Endothelial cell of umbilical vein (primary cell): ENCODE data around the gene FAHD1. TPM values are rescaled to one million over a fixed set of nuclear protein-coding genes. Genes with fewer than 3 reads are reported as not detected.
A peak's percentile ranks its signal among the peaks of the same experiment; 100 is the strongest.

Experiments used
- BruUV-seq: library from RNA; stranded (reverse); fragments of 400-500 nt; replicated peaks from 2 replicates; lab custom pipeline; 2021; lab: Mats Ljungman, UMichigan
- CTCF ChIA-PET: fragments of 300-600, 350-600 bp; sonication (Branson Sonifier 250); formaldehyde crosslinking; loops from one replicate; lab custom pipeline; 2021; ENCODE audit warnings: antibody characterized with exemption, inconsistent platforms; lab: Charles Lee
- POLR2A ChIA-PET: fragments of 300-600, 350-600 bp; sonication (Branson Sonifier 250); formaldehyde crosslinking; loops from one replicate; lab custom pipeline; 2021; ENCODE audit warnings: antibody characterized with exemption, inconsistent platforms; lab: Charles Lee
- DNase-seq: peaks from one replicate; pipeline ENCODE4 v3.0.0-alpha.2; 2011; ENCODE audit warnings: low read depth, low spot score
- FAIRE-seq: peaks from 2 replicates; lab custom pipeline; 2011; peaks lifted over from hg19 to GRCh38; lab: Jason Lieb, UNC
- H2AFZ ChIP-seq: 2 replicates; pipeline ENCODE4 v1.6.0; 2012; ENCODE audit warnings: low read depth, low read length, control low read depth, inconsistent platforms
- H3K27ac ChIP-seq: 2 replicates; pipeline ENCODE4 v1.5.1; 2011; ENCODE audit warnings: low read depth, mild to moderate bottlenecking, control low read depth, low read length, moderate library complexity; ENCODE audit not compliant: insufficient read depth
- H3K27me3 ChIP-seq, 2 experiments: 2 replicates each; pipeline versions ENCODE4 v1.6.0 to v1.6.1; 2011; ENCODE audit warnings: low read length in 2 of 2, mixed read lengths in 1 of 2; ENCODE audit not compliant: control insufficient read depth in 2 of 2, insufficient read depth in 2 of 2
- H3K36me3 ChIP-seq, 2 experiments: 2 replicates in 1 of 2; 3 replicates in 1 of 2; pipeline ENCODE4 v1.5.1; 2011; ENCODE audit warnings: low read length in 2 of 2, mild to moderate bottlenecking in 1 of 2, moderate library complexity in 1 of 2; ENCODE audit not compliant: control insufficient read depth in 2 of 2, insufficient read depth in 2 of 2; ENCODE audit errors: extremely low read depth in 1 of 2
- H3K4me1 ChIP-seq: 3 replicates; pipeline ENCODE4 v1.5.1; 2011; ENCODE audit warnings: mild to moderate bottlenecking, low read length; ENCODE audit not compliant: control insufficient read depth, insufficient read depth; ENCODE audit errors: extremely low read depth
- H3K4me2 ChIP-seq: 2 replicates; pipeline ENCODE4 v1.6.1; 2011; ENCODE audit warnings: low read length, control low read depth, mixed read lengths; ENCODE audit not compliant: insufficient read depth
- H3K4me3 ChIP-seq, 3 experiments: fragments of 200-600 bp in 1 of 3; sonication (generic), shearing (Covaris generic) in 1 of 3; replicated peaks in 1 of 3; 2 replicates each; pipeline ENCODE4 v1.5.1; 2011 to 2016; ENCODE audit warnings: control low read depth in 3 of 3, low read length in 3 of 3, mild to moderate bottlenecking in 2 of 3, inconsistent platforms in 1 of 3, low read depth in 1 of 3, moderate library complexity in 1 of 3; ENCODE audit not compliant: insufficient read depth in 1 of 3
- H3K79me2 ChIP-seq: 2 replicates; pipeline ENCODE4 v1.6.0; 2012; ENCODE audit warnings: low read length, inconsistent platforms; ENCODE audit not compliant: control insufficient read depth, insufficient read depth
- H3K9ac ChIP-seq: replicated peaks from 2 replicates; pipeline ENCODE3; 2011; ENCODE audit warnings: low read length, control low read depth; ENCODE audit not compliant: insufficient read depth; ENCODE audit errors: extremely low read depth
- H3K9me1 ChIP-seq: replicated peaks from 3 replicates; pipeline ENCODE4 v1.6.0; 2011; ENCODE audit warnings: mild to moderate bottlenecking, low read length; ENCODE audit not compliant: control insufficient read depth, insufficient read depth; ENCODE audit errors: extremely low read depth
- H3K9me3 ChIP-seq: replicated peaks from 2 replicates; pipeline ENCODE4 v1.5.1; 2012; ENCODE audit warnings: low read length, inconsistent platforms; ENCODE audit not compliant: control insufficient read depth, insufficient read depth
- H4K20me1 ChIP-seq: replicated peaks from 2 replicates; pipeline ENCODE3; 2011; ENCODE audit warnings: mild to moderate bottlenecking, low read length; ENCODE audit not compliant: control insufficient read depth, insufficient read depth; ENCODE audit errors: extremely low read depth
- EZH2 ChIP-seq: IDR thresholded peaks from 2 replicates; pipeline ENCODE4 v1.6.1; 2012; ENCODE audit warnings: borderline replicate concordance, low read depth, mild to moderate bottlenecking, moderate library complexity, low read length, inconsistent platforms; ENCODE audit not compliant: severe bottlenecking
- FOS ChIP-seq: IDR thresholded peaks from 2 replicates; pipeline ENCODE4 v1.6.1; 2011; ENCODE audit warnings: mild to moderate bottlenecking, low read length, moderate library complexity, borderline replicate concordance; ENCODE audit not compliant: insufficient read depth
- GATA2 ChIP-seq: IDR thresholded peaks from 2 replicates; pipeline ENCODE4 v1.7.0; 2011; ENCODE audit warnings: low read depth, mild to moderate bottlenecking, moderate library complexity, mixed read lengths, low read length; ENCODE audit not compliant: insufficient read length, insufficient read depth
- JUN ChIP-seq: IDR thresholded peaks from 2 replicates; pipeline ENCODE4 v1.6.1; 2011; ENCODE audit warnings: borderline replicate concordance, low read depth; ENCODE audit not compliant: insufficient read length, insufficient read depth
- MYC ChIP-seq: IDR thresholded peaks from one replicate; pipeline ENCODE4 v1.6.1; 2011; ENCODE audit warnings: mild to moderate bottlenecking, low read depth, low read length
- POLR2A ChIP-seq: IDR thresholded peaks from 2 replicates; pipeline ENCODE4 v1.6.1; 2012; ENCODE audit warnings: low read depth, mild to moderate bottlenecking, control low read depth, low read length
- POLR2AphosphoS5 ChIP-seq: IDR thresholded peaks from 2 replicates; pipeline ENCODE4 v1.6.1; 2012; ENCODE audit warnings: low read depth, mild to moderate bottlenecking, control low read depth, low read length, moderate library complexity; ENCODE audit not compliant: insufficient read depth
- dilution Hi-C: fragments of 300-500 bp; cut with MboI; formaldehyde crosslinking; loops from one replicate; pipeline ENCODE4 v1.15.0; 2019; ENCODE audit warnings: low sequenced_read_pairs; ENCODE audit not compliant: extremely low pct_ligation_motif_present
- intact Hi-C: fragments of 100-400 bp; cut with micrococcal nuclease; formaldehyde crosslinking; loops from one replicate; pipeline ENCODE4 v1.10.0; 2022
- polyA plus RNA-seq, 4 experiments: library from polyadenylated mRNA; depleted of rRNA in 3 of 4; stranded (reverse) in 3 of 4; unstranded in 1 of 4; fragments of >200 nt; gene quantifications; 2 replicates each; pipeline versions ENCODE4 v1.2.1 to v1.2.3, GENCODE V29; 2011 to 2012; ENCODE audit warnings: missing spikeins in 1 of 4
- total RNA-seq: library from RNA; stranded (reverse); gene quantifications from 2 replicates; pipeline ENCODE4 v1.2.3, GENCODE V29; 2021
- TF ChIP-seq, protein P1 (sequence below), 2 donors: IDR thresholded peaks; 1 replicate in 1 of 2; 2 replicates in 1 of 2; pipeline ENCODE4 v1.5.1; 2011; ENCODE audit warnings: low read length in 2 of 2, mild to moderate bottlenecking in 2 of 2, moderate library complexity in 2 of 2, control low read depth in 1 of 2, inconsistent platforms in 1 of 2, low read depth in 1 of 2; ENCODE audit not compliant: insufficient read depth in 1 of 2; ENCODE audit errors: extremely low read depth in 1 of 2
- TF ChIP-seq, protein P2 (sequence below): IDR thresholded peaks from 2 replicates; pipeline ENCODE4 v1.6.1; 2011; ENCODE audit not compliant: insufficient read depth, insufficient read length

The FAHD1 gene
- total and polyA plus RNA-seq, 2 donors (not counting 3 experiments of a cell fraction or from before 2014, with no cell fraction given): 44.8 to 69.2 TPM

GRCh38 chr16:1780677-1781072, 46.3 kb upstream of the FAHD1 start:
- dilution Hi-C loops: no loop called here
- no peak overlapping the region for H3K4me3 ChIP-seq
- no peaks in the 10 kb centered on the region for H3K27me3 ChIP-seq
- H3K79me2 ChIP-seq: peaks cover 21% of the 10 kb centered on the region
- ChIA-PET POLR2A (interaction anchor here (1.2 kb wide), 1 partner anchor 360 kb away, joined by 3 read pairs; the partner anchor contains the start of gene UQCC4), CTCF (interaction anchor here (1.5 kb wide), 1 partner anchor 73 kb away, joined by 3 read pairs; no protein-coding TSS in a partner anchor)
- no peak overlapping the region for H3K9ac ChIP-seq
- TF ChIP-seq, protein P1, sequence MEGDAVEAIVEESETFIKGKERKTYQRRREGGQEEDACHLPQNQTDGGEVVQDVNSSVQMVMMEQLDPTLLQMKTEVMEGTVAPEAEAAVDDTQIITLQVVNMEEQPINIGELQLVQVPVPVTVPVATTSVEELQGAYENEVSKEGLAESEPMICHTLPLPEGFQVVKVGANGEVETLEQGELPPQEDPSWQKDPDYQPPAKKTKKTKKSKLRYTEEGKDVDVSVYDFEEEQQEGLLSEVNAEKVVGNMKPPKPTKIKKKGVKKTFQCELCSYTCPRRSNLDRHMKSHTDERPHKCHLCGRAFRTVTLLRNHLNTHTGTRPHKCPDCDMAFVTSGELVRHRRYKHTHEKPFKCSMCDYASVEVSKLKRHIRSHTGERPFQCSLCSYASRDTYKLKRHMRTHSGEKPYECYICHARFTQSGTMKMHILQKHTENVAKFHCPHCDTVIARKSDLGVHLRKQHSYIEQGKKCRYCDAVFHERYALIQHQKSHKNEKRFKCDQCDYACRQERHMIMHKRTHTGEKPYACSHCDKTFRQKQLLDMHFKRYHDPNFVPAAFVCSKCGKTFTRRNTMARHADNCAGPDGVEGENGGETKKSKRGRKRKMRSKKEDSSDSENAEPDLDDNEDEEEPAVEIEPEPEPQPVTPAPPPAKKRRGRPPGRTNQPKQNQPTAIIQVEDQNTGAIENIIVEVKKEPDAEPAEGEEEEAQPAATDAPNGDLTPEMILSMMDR (IDR thresholded peaks at IDR 0.05; ENCODE audit: extremely low read depth in 1 of 2, insufficient read depth in 1 of 2, low read depth in 1 of 2, low read length in 2 of 2): no peak
- no peak overlapping the region for H3K4me2 ChIP-seq
- no peaks in the 10 kb centered on the region for H4K20me1 ChIP-seq
- peaks cover 14% of the 10 kb centered on the region for H3K4me1 ChIP-seq
- DNase-seq: no peak
- no peak overlapping the region for H3K27ac ChIP-seq
- no peaks in the 10 kb centered on the region for H3K9me3 ChIP-seq
- intact Hi-C loops: loop anchor here (5.0 to 10.0 kb wide), 2 partner anchors 358 to 476 kb away; partner anchors contain the start of genes UBE2I and UQCC4
- no peaks in the 10 kb centered on the region for H3K9me1 ChIP-seq
- peaks cover 0 to 40% of the 10 kb centered on the region in 2 experiments for H3K36me3 ChIP-seq
- no peak overlapping the region for H2AFZ ChIP-seq
- no peak for FAIRE-seq
- TSS peak; percentile 44 for BruUV-seq

- Histone ChIP-seq H3K27me3 (no peaks in the 10 kb centered on the region), H3K9me3 (no peaks in the 10 kb centered on the region), H3K4me3 (peak overlapping the region in 2 of 3 experiments; percentile 70 to 75), H3K4me2 (peak overlapping the region; percentile 58), H3K9me1 (no peaks in the 10 kb centered on the region), H2AFZ (no peak overlapping the region), H4K20me1 (no peaks in the 10 kb centered on the region), H3K4me1 (peaks cover 14% of the 10 kb centered on the region), H3K79me2 (peaks cover 25% of the 10 kb centered on the region), H3K36me3 (peaks cover 0 to 38% of the 10 kb centered on the region in 2 experiments), H3K9ac (peak overlapping the region; percentile 77), H3K27ac (no peak overlapping the region)
- CTCF ChIA-PET: interaction anchor here (0.6 to 1.7 kb wide), 4 partner anchors 7 to 73 kb away, joined by 3 to 9 read pairs (median 4); partner anchors contain the start of genes EME2 and MRPS34
- no TSS peak for BruUV-seq
- intact Hi-C loops: loop anchor here (5.0 to 10.0 kb wide), 2 partner anchors 359 to 476 kb away; partner anchors contain the start of genes UBE2I and UQCC4
- FAIRE-seq: no peak
- TF ChIP-seq, protein P2, sequence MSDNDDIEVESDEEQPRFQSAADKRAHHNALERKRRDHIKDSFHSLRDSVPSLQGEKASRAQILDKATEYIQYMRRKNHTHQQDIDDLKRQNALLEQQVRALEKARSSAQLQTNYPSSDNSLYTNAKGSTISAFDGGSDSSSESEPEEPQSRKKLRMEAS: no peak
- no peak for TF ChIP-seq FOS
- no peak for TF ChIP-seq POLR2AphosphoS5
- TF ChIP-seq MYC: no peak
- TF ChIP-seq POLR2A: no peak
- no peak for TF ChIP-seq JUN
- no peak for TF ChIP-seq GATA2
- no peak for TF ChIP-seq EZH2
- TF ChIP-seq, protein P1 (IDR thresholded peaks at IDR 0.05; ENCODE audit: extremely low read depth in 1 of 2, insufficient read depth in 1 of 2, low read depth in 1 of 2, low read length in 2 of 2): no peak
- POLR2A ChIA-PET: interaction anchor here (1.2 kb wide), 1 partner anchor 361 kb away, joined by 3 read pairs; the partner anchor contains the start of gene UQCC4
- dilution Hi-C loops: no loop called here
- DNase-seq: no peak
These were observed 45.8 kb upstream of the FAHD1 start for GRCh38 chr16:1781254-1781653.
